ENCODE results near the gene HHATL. TPM values are rescaled to one million over a fixed set of nuclear protein-coding genes. Genes with fewer than 3 reads are reported as not detected.

HHATL gene
- total and polyA plus RNA-seq, 4 donors: 0.39 to 2.7 (median 0.62) TPM

DNA sequence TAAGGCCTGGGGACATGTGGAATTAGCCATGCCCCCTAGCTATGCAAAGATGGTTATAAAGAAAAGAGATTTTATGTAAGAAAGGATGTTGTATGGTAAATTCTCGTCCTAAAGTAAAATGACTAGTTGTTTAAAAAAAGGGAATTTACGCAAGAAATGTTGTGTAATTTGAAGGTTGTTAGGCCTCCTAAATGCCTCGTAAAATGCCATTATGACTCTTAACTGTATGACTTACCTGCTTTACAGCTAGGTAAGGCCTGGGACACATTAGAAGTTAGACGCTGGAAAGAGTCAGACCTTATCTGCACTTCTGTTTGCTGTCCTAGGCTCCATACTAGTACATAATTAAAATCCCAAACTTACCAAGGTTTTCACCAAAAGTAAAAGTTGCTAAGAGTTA lies 17.5 kb upstream of the HHATL start:
- ATAC-seq (ENCODE audit: insufficient read depth, low FRiP score) (no peak), DNase-seq (no peak)
- no peak for TF ChIP-seq CTCF (IDR thresholded peaks at IDR 0.05; ENCODE audit: control extremely low read depth, extremely low read depth)
- Histone ChIP-seq H3K9ac (ENCODE audit: insufficient read depth in 1 of 2, low read length in 2 of 2) (no peak overlapping the region), H3K36me3 (ENCODE audit: control insufficient read depth in 4 of 4, insufficient read depth in 4 of 4, low read length in 4 of 4) (no peaks in the 10 kb centered on the region), H3K9me3 (ENCODE audit: control insufficient read depth in 4 of 4, insufficient read depth in 3 of 4, low read length in 3 of 4) (no peaks in the 10 kb centered on the region), H3K27me3 (ENCODE audit: control insufficient read depth in 3 of 3, insufficient read depth in 3 of 3, low read length in 2 of 3) (no peaks in the 10 kb centered on the region), H3K4me3 (no peak overlapping the region), H3K4me1 (ENCODE audit: control insufficient read depth in 5 of 5, insufficient read depth in 5 of 5, low read length in 5 of 5) (no peaks in the 10 kb centered on the region), H3K27ac (ENCODE audit: low read depth in 1 of 2, low read length in 1 of 2) (no peak overlapping the region)
- 58 to 70% methylated on average over 4 of the region's 4 CpGs for WGBS, 2 donors

DNA sequence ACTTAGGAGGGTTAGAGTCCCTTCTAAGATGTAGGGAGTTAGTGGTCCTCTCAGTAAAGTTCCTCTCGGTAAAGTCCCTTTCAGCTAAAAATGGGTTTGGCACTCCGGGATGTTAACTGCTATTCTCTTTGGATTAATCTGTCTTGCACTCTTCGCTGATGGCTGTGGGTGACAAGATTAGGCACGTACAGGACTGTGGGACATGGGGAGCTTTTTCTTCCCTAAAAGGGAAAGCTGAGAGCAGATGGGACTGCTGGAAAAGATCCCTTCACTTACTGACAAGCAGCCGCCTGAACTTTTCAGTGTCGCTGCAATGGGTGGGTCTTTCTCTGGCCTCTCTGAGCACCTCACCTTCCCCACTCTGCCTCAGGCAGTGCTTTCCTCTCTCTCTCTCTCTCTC lies 16.4 kb upstream of the HHATL start:
- H3K4me3 ChIP-seq: no peak overlapping the region
- TF ChIP-seq CTCF (IDR thresholded peaks at IDR 0.05; ENCODE audit: control extremely low read depth, extremely low read depth): no peak
- H3K27me3 ChIP-seq (ENCODE audit: control insufficient read depth in 3 of 3, insufficient read depth in 3 of 3, low read length in 2 of 3): no peaks in the 10 kb centered on the region
- ATAC-seq (ENCODE audit: insufficient read depth, low FRiP score): no peak
- H3K9ac ChIP-seq (ENCODE audit: insufficient read depth in 1 of 2, low read length in 2 of 2): no peak overlapping the region
- no peaks in the 10 kb centered on the region for H3K36me3 ChIP-seq (ENCODE audit: control insufficient read depth in 4 of 4, insufficient read depth in 4 of 4, low read length in 4 of 4)
- H3K4me1 ChIP-seq (ENCODE audit: control insufficient read depth in 5 of 5, insufficient read depth in 5 of 5, low read length in 5 of 5): no peaks in the 10 kb centered on the region
- no peaks in the 10 kb centered on the region for H3K9me3 ChIP-seq (ENCODE audit: control insufficient read depth in 4 of 4, insufficient read depth in 3 of 4, low read length in 3 of 4)
- WGBS, 2 donors: 80 to 86% methylated on average over 6 of the region's 6 CpGs
- H3K27ac ChIP-seq (ENCODE audit: low read depth in 1 of 2, low read length in 1 of 2): peak overlapping the region in 1 of 2 donors; percentile 35
- DNase-seq: no peak

DNA sequence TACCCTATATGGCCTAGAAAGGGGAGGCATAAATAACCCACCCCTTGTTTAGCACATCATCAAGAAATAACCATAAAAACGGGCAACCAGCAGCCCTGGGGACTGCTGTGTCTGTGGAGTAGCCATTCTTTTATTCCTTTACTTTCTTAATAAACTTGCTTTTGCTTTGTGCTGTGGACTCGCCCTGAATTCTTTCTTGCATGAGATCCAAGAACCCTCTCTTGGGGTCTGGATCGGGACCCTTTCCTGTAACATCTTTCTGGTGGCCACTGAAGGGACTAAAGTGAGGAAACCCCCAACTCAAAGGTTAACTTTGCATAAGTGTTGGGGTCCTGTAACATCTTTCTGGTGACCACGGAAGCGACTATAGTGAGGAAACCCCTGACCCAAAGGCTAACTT lies 15.7 kb upstream of the HHATL start:
- no peak for DNase-seq
- no peaks in the 10 kb centered on the region for H3K4me1 ChIP-seq (ENCODE audit: control insufficient read depth in 5 of 5, insufficient read depth in 5 of 5, low read length in 5 of 5)
- H3K9ac ChIP-seq (ENCODE audit: insufficient read depth in 1 of 2, low read length in 2 of 2): no peak overlapping the region
- H3K27ac ChIP-seq (ENCODE audit: low read depth in 1 of 2, low read length in 1 of 2): no peak overlapping the region
- no peaks in the 10 kb centered on the region for H3K36me3 ChIP-seq (ENCODE audit: control insufficient read depth in 4 of 4, insufficient read depth in 4 of 4, low read length in 4 of 4)
- WGBS, 2 donors: 80 to 90% methylated on average over 5 of the region's 5 CpGs
- no peaks in the 10 kb centered on the region for H3K27me3 ChIP-seq (ENCODE audit: control insufficient read depth in 3 of 3, insufficient read depth in 3 of 3, low read length in 2 of 3)
- TF ChIP-seq CTCF (IDR thresholded peaks at IDR 0.05; ENCODE audit: control extremely low read depth, extremely low read depth): no peak
- H3K4me3 ChIP-seq: no peak overlapping the region
- H3K9me3 ChIP-seq (ENCODE audit: control insufficient read depth in 4 of 4, insufficient read depth in 3 of 4, low read length in 3 of 4): no peaks in the 10 kb centered on the region
- no peak for ATAC-seq (ENCODE audit: insufficient read depth, low FRiP score)

- Histone ChIP-seq H3K4me1 (ENCODE audit: control insufficient read depth in 5 of 5, insufficient read depth in 5 of 5, low read length in 5 of 5) (no peaks in the 10 kb centered on the region), H3K9me3 (ENCODE audit: control insufficient read depth in 4 of 4, insufficient read depth in 3 of 4, low read length in 3 of 4) (no peaks in the 10 kb centered on the region), H3K36me3 (ENCODE audit: control insufficient read depth in 4 of 4, insufficient read depth in 4 of 4, low read length in 4 of 4) (no peaks in the 10 kb centered on the region), H3K9ac (ENCODE audit: insufficient read depth in 1 of 2, low read length in 2 of 2) (no peak overlapping the region), H3K4me3 (no peak overlapping the region), H3K27me3 (ENCODE audit: control insufficient read depth in 3 of 3, insufficient read depth in 3 of 3, low read length in 2 of 3) (no peaks in the 10 kb centered on the region), H3K27ac (ENCODE audit: low read depth in 1 of 2, low read length in 1 of 2) (no peak overlapping the region)
- ATAC-seq (ENCODE audit: insufficient read depth, low FRiP score) (no peak), DNase-seq (no peak)
- TF ChIP-seq CTCF (IDR thresholded peaks at IDR 0.05; ENCODE audit: control extremely low read depth, extremely low read depth): no peak
- 42 to 78% methylated on average over 6 of the region's 6 CpGs for WGBS, 2 donors
Measured at GRCh38 chr3:42717306-42717705, 14.7 kb upstream of the HHATL start.
